ENCODE measurements around the gene DDX28.
"Not testable (repeated sequence)": the region's sequence is repeated elsewhere in the genome, so short reads cannot be mapped to it uniquely, and the experiment has no call there.

The DDX28 gene

DNA sequence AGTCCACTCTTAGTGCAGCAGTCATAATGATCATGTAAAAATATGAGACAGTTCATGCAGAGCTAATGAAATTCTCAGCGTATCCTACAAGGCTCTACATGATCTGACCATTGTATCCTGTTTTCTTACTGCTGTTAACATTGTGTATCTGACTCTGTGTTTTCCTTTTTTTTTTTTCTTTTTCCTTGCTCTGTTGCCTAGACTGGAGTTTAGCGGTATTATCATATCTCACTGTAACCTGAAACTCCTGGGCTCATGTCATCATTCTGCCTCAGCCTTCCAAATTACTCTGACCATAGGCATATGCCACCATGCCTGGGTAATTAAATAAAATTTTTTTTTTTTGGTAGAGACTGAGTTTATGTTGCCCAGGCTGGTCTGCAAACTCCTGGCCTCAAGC lies 12.2 kb upstream of the DDX28 start:
- DNase-seq: no peak

GRCh38 chr16:68033101-68033500 lies 10.1 kb upstream of the DDX28 start:
- DNase-seq: peak; percentile 14

DNA sequence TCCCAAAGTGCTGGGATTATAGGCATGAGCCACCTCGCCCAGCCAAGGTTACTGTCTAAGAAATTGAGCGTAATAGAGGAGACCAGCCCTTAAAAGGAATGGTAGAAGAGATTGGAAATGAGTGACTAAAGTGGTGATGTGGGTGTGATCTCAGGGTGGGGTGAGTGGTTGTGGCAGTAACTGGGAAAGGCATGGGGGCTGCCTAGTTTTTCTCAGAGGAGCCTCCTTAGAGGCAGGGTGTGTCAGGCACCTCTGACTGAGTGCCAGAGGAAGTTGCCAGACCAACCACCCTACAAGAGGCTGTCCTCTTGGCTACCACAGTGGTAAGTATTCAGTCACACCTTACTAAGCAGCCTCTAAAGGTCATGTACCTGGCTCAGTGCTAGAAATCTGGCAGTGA lies 8.9 kb upstream of the DDX28 start:
- DNase-seq: peak; percentile 57

GRCh38 chr16:68030108-68030507 lies 7.1 kb upstream of the DDX28 start:
- peak; percentile 70 for DNase-seq

GRCh38 chr16:68028996-68029395 lies 6.0 kb upstream of the DDX28 start:
- no peak for DNase-seq

- DNase-seq: no peak
Observed at GRCh38 chr16:68022278-68022727, 729 bp downstream of the DDX28 start.

- no peak for DNase-seq
Observed at GRCh38 chr16:68021490-68021889, 1.5 kb downstream of the DDX28 start.

DNA sequence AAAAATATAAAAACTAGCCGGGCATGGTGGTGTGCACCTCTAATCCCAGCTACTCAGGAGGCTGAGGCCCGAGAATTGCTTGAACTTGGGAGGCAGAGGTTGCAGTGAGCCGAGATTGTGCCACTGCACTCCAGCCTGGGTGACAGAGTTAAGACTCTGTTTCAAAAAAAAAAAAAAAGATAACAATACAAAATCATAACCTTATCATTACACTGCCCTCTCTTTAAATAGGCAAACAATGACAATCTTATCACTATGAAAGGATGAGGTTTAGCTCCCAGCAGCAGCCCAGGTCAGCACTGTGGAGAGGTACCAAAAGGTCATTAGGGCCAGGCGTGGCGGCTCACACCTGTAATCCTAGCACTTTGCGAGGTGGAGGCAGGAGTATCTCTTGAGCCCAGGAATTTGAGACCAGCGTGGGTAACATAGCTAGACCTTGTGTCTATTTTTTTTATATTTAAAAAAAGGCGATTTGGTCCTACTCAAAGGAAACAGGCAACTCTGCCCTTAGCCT lies 3.8 kb downstream of the DDX28 start:
- no peak for DNase-seq

- no peak for DNase-seq
Observed at GRCh38 chr16:68015681-68016080, 7.4 kb downstream of the DDX28 start, which contains the start of gene DPEP2NB. DPEP2NB (minus strand) TSS chr16:68015911; CDS start chr16:68015770, 141 bp downstream.

- DNase-seq: no peak
Observed at GRCh38 chr16:68013440-68013839, 9.6 kb downstream of the DDX28 start.

DNA sequence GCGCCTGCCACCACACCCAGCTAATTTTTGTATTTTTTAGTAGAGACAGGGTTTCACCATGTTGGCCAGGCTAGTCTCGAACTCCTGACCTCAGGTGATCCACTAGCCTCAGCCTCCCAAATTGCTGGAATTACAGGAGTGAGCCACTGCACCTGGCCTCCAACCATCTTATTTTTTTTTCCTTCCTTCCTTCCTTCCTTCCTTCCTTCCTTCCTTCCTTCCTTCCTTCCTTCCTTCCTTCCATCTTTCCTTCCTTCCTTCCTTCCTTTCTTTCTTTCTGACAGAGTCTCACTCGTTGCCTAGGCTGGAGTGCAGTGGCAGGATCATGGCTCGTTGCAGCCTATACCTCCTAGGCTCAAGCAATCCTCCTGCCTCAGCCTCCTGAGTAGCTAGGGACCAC lies 13.2 kb downstream of the DDX28 start:
- not testable (repeated sequence) for DNase-seq

DNA sequence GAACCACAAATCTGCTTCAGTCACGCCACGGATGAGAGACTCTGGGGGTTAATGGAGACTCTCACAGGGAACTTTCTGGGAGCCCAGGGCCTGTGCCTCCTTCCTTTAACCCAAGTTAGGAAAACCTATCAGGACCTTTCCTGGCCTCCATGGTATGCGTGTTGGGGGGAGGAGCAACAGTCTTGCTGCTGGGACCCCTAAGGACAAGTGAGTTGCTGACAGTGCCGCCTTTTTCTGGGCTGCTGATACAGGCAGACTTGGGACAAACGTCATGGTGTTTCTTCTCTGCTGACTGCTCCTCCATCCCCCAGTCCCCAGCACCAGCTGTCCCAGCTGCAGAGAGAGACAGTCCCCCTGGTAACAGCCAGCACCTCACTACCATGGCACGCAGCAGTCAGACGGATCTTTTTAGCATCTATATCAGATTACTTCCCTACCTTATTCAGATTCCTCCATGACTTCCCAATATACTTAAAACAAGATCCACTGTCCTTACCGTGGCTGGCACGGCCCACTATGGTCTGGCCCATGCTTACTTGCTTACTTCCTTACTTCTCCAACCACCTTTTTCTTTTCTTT lies 13.8 kb downstream of the DDX28 start:
- DNase-seq: no peak

GRCh38 chr16:68005786-68006286 lies 17.2 kb downstream of the DDX28 start:
- no peak for DNase-seq

GRCh38 chr16:68005211-68005610 lies 17.8 kb downstream of the DDX28 start:
- no peak for DNase-seq

- no peak for DNase-seq
Observed at GRCh38 chr16:68003031-68003430, 20.0 kb downstream of the DDX28 start.

DNA sequence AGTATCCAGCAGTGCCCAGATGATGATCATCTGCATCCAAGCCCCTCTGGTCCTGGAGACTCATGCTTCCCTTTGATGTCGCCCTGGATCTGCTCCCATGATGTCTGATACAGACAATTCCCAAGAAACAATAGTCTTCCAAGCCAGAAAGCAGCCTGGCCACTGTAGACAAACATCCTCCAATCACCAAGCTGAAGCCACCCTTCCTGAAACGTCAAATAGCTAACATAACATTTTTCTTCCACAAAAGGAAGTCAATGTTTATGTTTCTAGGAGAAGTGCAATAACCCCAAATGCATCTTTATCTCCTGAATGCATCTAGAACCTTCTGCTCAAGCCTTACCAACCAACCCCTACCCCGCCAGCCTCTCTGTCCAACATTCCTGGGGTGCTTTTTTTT lies 22.6 kb downstream of the DDX28 start:
- DNase-seq: no peak

- DNase-seq: no peak
Observed at GRCh38 chr16:67999985-68000384, 23.0 kb downstream of the DDX28 start.

GRCh38 chr16:67998779-67999688 lies 24.0 kb downstream of the DDX28 start, which contains the start of gene DPEP2:
DPEP2 (minus strand) TSS chr16:67999484; CDS start chr16:67993212, 6,272 bp downstream.
- not testable (repeated sequence) for DNase-seq

- not testable (repeated sequence) for DNase-seq
Observed at GRCh38 chr16:67998231-67998778, 24.7 kb downstream of the DDX28 start.

DNA sequence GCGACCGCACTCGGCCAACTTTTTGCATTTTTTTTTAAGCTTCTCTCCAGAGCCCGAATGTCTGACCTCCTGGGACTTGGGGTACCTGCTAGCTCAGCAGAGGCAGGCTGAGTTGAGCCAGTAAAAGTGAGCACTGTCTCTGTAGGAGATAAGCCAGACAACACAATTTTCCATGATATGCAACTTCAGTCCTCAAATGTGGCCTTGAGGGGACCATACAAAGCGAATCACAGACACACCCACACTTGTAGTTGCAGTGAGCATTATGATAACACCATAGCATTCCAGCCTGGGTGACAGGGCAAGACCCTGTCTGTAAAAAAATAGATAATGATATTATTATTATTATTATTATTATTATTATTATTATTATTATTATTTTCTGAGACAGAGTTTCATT lies 26.4 kb downstream of the DDX28 start:
- no peak for DNase-seq

GRCh38 chr16:67995423-67995822 lies 27.6 kb downstream of the DDX28 start:
- peak; percentile 22 for DNase-seq

DNA sequence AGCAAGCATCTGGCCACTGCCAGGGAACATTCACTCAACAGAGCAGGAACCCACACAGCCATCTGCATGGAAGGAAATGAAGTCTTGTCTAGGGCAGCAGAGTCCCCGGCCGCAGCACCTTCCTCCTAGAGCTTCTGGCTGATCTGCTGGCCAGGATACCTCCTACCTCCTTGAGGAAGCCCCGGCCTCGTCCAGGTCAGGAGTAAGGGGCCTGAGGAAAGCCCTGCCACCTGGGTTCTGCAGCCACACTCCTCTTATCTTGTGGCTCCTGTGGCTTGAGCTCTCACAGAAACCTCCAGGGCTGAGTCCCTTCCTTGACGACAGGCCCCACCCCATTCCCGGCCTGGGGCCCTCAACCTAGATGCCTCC lies 29.0 kb downstream of the DDX28 start:
- not testable (repeated sequence) for DNase-seq

Data from EL (cell line).